K562 (cell line): Measurements from ENCODE around the gene HSD17B3. TPM values are rescaled to one million over a fixed set of nuclear protein-coding genes. Genes with fewer than 3 reads are reported as not detected.

ENCODE experiments used
- ATAC-seq: fragments of 200-7000 bp; cut with Tn5 transposase; 3 replicates; pipeline ENCODE4 v1.9.1; 2020; ENCODE audit warnings: moderate library complexity
- BruUV-seq: library from RNA; stranded (reverse); fragments of 400-500 nt; replicated peaks from 2 replicates; lab custom pipeline; 2021; lab: Mats Ljungman, UMichigan
- CTCF ChIA-PET: fragments of 300-600 bp; formaldehyde crosslinking; extraction: SDS; loops from one replicate; lab custom pipeline; 2021; ENCODE audit warnings: low intra/inter-chr PET ratio; lab: Yijun Ruan, JAX
- POLR2A ChIA-PET: fragments of 300-600, 350-650 bp; sonication (Branson Sonifier 250); formaldehyde crosslinking; extraction: SDS; loops from one replicate; lab custom pipeline; 2021; ENCODE audit warnings: antibody characterized with exemption, inconsistent platforms; lab: Yijun Ruan, JAX
- DNase-seq, 4 experiments: peaks; one replicate each; pipeline versions ENCODE4 v3.0.0 to v3.0.0-alpha.2; 2011 to 2018; ENCODE audit warnings: low spot score in 3 of 4, mixed read lengths in 3 of 4; ENCODE audit errors: extremely low read depth in 1 of 4
- FAIRE-seq: peaks from 2 replicates; lab custom pipeline; 2011; peaks lifted over from hg19 to GRCh38; lab: Jason Lieb, UNC
- H2AFZ ChIP-seq: 2 replicates; pipeline ENCODE4 v1.6.0; 2011; ENCODE audit warnings: low read depth, low read length, control low read depth, inconsistent platforms
- H3K27ac ChIP-seq: fragments of 200-600 bp; 3 replicates; pipeline ENCODE4 v1.8.0; 2011; ENCODE audit warnings: low read depth, mild to moderate bottlenecking, control low read depth, inconsistent platforms, low read length, moderate library complexity, mixed read lengths; ENCODE audit errors: extremely low read depth
- H3K27me3 ChIP-seq, 2 experiments: fragments of 300-600 bp in 1 of 2; 2 replicates in 1 of 2; 3 replicates in 1 of 2; pipeline versions ENCODE4 v1.6.0 to v1.8.0; 2011; ENCODE audit warnings: inconsistent platforms in 2 of 2, low read length in 2 of 2, mild to moderate bottlenecking in 1 of 2, mixed read lengths in 1 of 2, moderate library complexity in 1 of 2; ENCODE audit not compliant: control insufficient read depth in 2 of 2, insufficient read depth in 2 of 2
- H3K36me3 ChIP-seq: fragments of 300-600 bp; 3 replicates; pipeline ENCODE4 v1.8.0; 2011; ENCODE audit warnings: mild to moderate bottlenecking, low read length, inconsistent platforms; ENCODE audit not compliant: control insufficient read depth, insufficient read depth
- H3K4me1 ChIP-seq, 2 experiments: fragments of 200-600 bp in 1 of 2; replicated peaks in 1 of 2; 2 replicates in 1 of 2; 3 replicates in 1 of 2; pipeline versions ENCODE4 v1.5.1 to v1.8.0; 2011; ENCODE audit warnings: inconsistent platforms in 2 of 2, low read length in 2 of 2, mild to moderate bottlenecking in 1 of 2, mixed read lengths in 1 of 2, moderate library complexity in 1 of 2; ENCODE audit not compliant: control insufficient read depth in 2 of 2, insufficient read depth in 2 of 2
- H3K4me2 ChIP-seq: 2 replicates; pipeline ENCODE4 v1.6.1; 2011; ENCODE audit warnings: low read length, control low read depth, inconsistent platforms, mixed read lengths; ENCODE audit not compliant: insufficient read depth
- H3K4me3 ChIP-seq: fragments of 200-600 bp; sonication (generic), shearing (Covaris generic); 2 replicates; pipeline ENCODE4 v1.5.1; 2016; ENCODE audit warnings: control low read depth, inconsistent platforms
- H3K79me2 ChIP-seq: fragments of 200-600 bp; 3 replicates; pipeline ENCODE4 v1.8.0; 2011; ENCODE audit warnings: low read length, inconsistent platforms; ENCODE audit not compliant: control insufficient read depth, insufficient read depth
- H3K9ac ChIP-seq, 2 experiments: 2 replicates each; pipeline versions ENCODE4 v1.6.0 to v1.6.1; 2011; ENCODE audit warnings: low read depth in 2 of 2, low read length in 2 of 2, control low read depth in 1 of 2, inconsistent platforms in 1 of 2, mild to moderate bottlenecking in 1 of 2, mixed read lengths in 1 of 2; ENCODE audit not compliant: insufficient read depth in 1 of 2
- H3K9me1 ChIP-seq: one replicate; pipeline ENCODE4 v1.6.0; 2011; ENCODE audit warnings: inconsistent platforms, mild to moderate bottlenecking, low read length, moderate library complexity; ENCODE audit not compliant: control insufficient read depth, insufficient read depth
- H3K9me3 ChIP-seq: replicated peaks from 2 replicates; pipeline ENCODE4 v1.5.1; 2011; ENCODE audit warnings: low read depth, low read length, inconsistent platforms; ENCODE audit not compliant: control insufficient read depth, insufficient read depth
- H4K20me1 ChIP-seq: replicated peaks from 2 replicates; pipeline ENCODE4 v1.6.1; 2011; ENCODE audit warnings: low read length, inconsistent platforms, mixed read lengths; ENCODE audit not compliant: control insufficient read depth, insufficient read depth
- IRF9 ChIP-seq: fragments of 450-650 bp; IDR thresholded peaks from 2 replicates; pipeline ENCODE4 v1.6.1; 2016; ENCODE audit warnings: missing biosample characterization, missing genetic modification characterization
- MTA3 ChIP-seq: fragments of 450-650 bp; formaldehyde crosslinking; IDR thresholded peaks from 2 replicates; pipeline ENCODE4 v1.6.1; 2017; ENCODE audit warnings: mild to moderate bottlenecking, borderline replicate concordance
- NCOA1 ChIP-seq: fragments of 450-650 bp; IDR thresholded peaks from 2 replicates; pipeline ENCODE4 v1.6.1; 2016; ENCODE audit warnings: low read depth
- NFIC ChIP-seq: fragments of 450-650 bp; IDR thresholded peaks from 2 replicates; pipeline ENCODE4 v1.6.1; 2017; ENCODE audit warnings: mild to moderate bottlenecking, inconsistent platforms
- SUPT5H ChIP-seq: fragments of 450-650 bp; IDR thresholded peaks from 2 replicates; pipeline ENCODE4 v1.6.1; 2016
- WHSC1 ChIP-seq: IDR thresholded peaks from one replicate; pipeline ENCODE4 v1.6.1; 2012; ENCODE audit warnings: low read length, control low read depth, inconsistent platforms
- WGBS: fragments of 100-300 bp; shearing (Covaris generic); methylation state at CpG from one replicate; pipeline ENCODE4 v1.1.6; 2016; ENCODE audit warnings: low coverage, mixed read lengths; ENCODE audit not compliant: insufficient coverage; ENCODE audit errors: missing lambda C conversion rate; 5-methylcytosine and 5-hydroxymethylcytosine counted together
- in situ Hi-C: fragments of 300-500 bp; cut with MboI; formaldehyde crosslinking; loops from 4 replicates; pipeline ENCODE4 v1.15.0; 2018; ENCODE audit warnings: inconsistent platforms, mixed read lengths
- intact Hi-C: fragments of 100-400 bp; cut with micrococcal nuclease; formaldehyde crosslinking; loops from 2 replicates; pipeline ENCODE4 v1.14.2; 2022
- polyA plus RNA-seq, 8 experiments: library from polyadenylated mRNA; depleted of rRNA in 4 of 8; stranded (reverse) in 5 of 8; unstranded in 3 of 8; fragments of >200 nt; fragmentation: Nextera tagmentation in 2 of 8; fragmentation: Illumina TruSeq in 1 of 8; extraction: Ambion mirVana in 2 of 8; extraction: Trizol in 1 of 8; gene quantifications; 2 replicates each; pipeline versions ENCODE4 v1.2.1 to v1.2.3, GENCODE V29; 2011 to 2014; ENCODE audit warnings: inconsistent platforms in 1 of 8, missing spikeins in 1 of 8
- total RNA-seq, 7 experiments: library from RNA; depleted of rRNA in 6 of 7; stranded (reverse); fragments of >200 nt in 6 of 7; fragmentation: Illumina TruSeq in 2 of 7; extraction: Trizol in 2 of 7; gene quantifications; 2 replicates each; pipeline versions ENCODE4 v1.2.1 to v1.2.3, GENCODE V29; 2011 to 2021; ENCODE audit warnings: low replicate concordance in 1 of 7

The HSD17B3 gene
- total and polyA plus RNA-seq, 9 of the 15 experiments (the other 6 are each of a cell fraction or from before 2014, with no cell fraction given) = not detected

GRCh38 chr9:96333958-96334357 lies 32.0 kb upstream of the HSD17B3 start:
- in situ Hi-C loops = loop anchor here (10.0 kb wide), 1 partner anchor 331 kb away; no protein-coding TSS in a partner anchor
- intact Hi-C loops = no loop called here
- 0% methylated on average over 1 of the region's 1 CpG for WGBS
- Histone ChIP-seq H3K79me2 (no peaks in the 10 kb centered on the region), H3K4me3 (no peak overlapping the region), H3K27me3 (no peaks in the 10 kb centered on the region), H3K9me3 (no peaks in the 10 kb centered on the region), H3K9me1 (no peaks in the 10 kb centered on the region), H3K27ac (no peak overlapping the region), H3K4me2 (no peak overlapping the region), H3K36me3 (no peaks in the 10 kb centered on the region), H4K20me1 (no peaks in the 10 kb centered on the region), H2AFZ (no peak overlapping the region), H3K4me1 (no peaks in the 10 kb centered on the region; a peak in 1 of 5 replicates), H3K9ac (no peak overlapping the region)
- POLR2A ChIA-PET = no interaction called here
- no peak for FAIRE-seq
- DNase-seq = no peak
- CTCF ChIA-PET = no interaction called here
- no peak for ATAC-seq
- TF ChIP-seq WHSC1 (no peak), NFIC (peak; percentile 82), MTA3 (no peak), NCOA1 (no peak), SUPT5H (no peak), IRF9 (tag) (no peak)
- BruUV-seq = no TSS peak
